ENCODE measurements around the gene MSMO1.
A peak's percentile ranks its signal among the peaks of the same experiment; 100 is the strongest.
"Not testable (repeated sequence)": the region's sequence is repeated elsewhere in the genome, so short reads cannot be mapped to it uniquely, and the experiment has no call there.

MSMO1 gene

DNA sequence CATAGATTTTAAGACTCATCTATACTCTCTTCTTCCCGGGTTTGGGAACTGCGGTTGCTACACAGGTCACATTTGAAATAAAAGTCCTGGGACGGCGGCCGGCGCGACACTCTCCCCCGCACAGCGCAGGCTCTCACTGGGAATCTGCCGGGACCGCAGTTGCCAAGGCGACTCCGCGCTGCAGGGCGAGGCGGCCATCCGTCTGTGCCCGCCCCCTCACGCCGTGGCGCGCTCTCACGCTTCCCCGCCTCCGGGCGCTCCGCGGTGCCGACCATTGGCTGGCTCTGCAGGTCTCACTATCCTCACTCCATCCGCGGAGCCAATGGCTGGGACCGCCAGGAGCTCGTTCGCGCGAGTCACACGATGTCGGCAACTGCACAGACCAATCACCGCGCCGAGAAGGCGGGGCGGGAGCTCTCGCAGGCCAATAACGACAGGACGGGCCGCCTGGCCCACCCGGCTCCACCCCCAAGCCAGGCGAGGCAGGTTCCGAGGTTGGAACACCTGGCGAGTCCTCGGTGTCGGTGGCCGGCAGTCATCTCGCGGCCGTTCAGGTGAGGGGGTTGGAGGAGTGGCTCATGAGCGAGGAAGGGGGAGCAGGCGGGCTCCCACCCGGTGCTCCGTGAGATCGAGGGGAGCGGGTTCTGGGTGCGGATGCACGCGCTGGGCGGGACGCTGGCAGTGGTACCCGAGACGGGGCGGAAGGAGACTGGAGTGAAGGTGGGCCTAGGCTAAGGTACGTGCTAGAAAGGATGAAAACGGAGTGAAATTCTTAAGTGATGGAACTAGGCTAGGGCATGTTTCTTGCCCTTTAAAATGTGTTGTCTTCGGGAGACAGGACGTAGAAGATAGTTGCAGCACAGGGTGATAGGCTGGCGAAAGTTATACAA lies at the start of gene MSMO1:
TSS of gene MSMO1 (plus strand) at position 459 of the 890 bp plus-strand sequence. CDS start 5,702 bp downstream, outside the sequence.
- peak; percentile 94 to 95 for DNase-seq (ENCODE audit: low read depth in 2 of 2)

DNA sequence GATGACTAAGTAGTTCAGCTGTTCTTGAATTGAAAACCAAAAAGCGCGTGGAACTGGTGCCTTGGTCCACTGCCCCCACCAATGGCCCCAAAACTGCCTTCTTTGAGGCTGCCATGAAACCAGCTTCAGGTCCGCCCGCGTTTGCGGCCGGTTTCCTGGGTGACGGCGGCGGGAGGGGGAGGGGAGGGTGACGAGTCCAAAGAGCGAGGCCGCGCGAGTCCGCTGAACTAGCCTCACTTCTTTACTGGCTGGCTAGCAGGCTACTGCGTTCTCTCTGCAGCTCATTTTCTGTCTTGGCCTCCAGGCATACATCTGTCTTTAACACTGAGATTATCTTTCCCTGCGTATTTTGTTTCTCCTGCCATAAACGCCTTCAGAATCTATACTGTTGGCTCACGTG lies 47.9 kb upstream of the MSMO1 start:
- not testable (repeated sequence) for DNase-seq (ENCODE audit: low read depth in 2 of 2)

- DNase-seq (ENCODE audit: low read depth in 2 of 2), result not testable (repeated sequence)
Measured at GRCh38 chr4:165284697-165285096, 42.8 kb upstream of the MSMO1 start.

DNA sequence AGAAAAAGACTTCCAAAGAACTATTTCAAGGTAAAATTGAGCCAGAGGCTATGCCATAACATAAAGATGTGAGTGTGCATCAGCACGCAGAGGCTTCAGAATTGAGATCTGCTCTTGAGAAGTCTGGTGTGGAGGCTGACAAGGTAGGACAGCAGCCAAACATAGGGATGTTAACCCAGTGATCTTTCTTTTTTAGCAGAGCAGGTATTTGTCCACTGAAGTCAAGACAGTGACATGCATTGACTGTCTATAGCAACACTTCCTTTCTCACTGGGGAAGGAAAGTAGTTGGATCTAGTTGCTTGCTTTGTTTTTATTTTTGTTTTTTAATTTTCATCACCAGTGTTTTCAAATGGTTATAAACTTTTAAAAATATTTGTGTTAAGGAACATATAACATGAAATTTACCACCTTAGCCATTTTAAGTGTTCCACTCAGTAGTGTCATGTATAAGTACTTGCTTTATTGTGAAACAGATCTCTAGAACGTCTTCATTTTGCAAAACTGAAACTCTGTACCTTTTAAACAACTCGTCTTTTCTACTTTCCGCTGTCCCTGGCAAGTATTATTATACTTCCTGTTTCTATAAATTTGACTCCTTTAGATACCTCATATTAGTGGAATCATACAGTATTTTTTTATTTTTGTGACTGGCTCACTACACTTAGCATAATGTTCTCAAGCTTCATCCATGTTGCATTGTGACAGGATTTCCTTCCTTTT lies 40.7 kb upstream of the MSMO1 start:
- not testable (repeated sequence) for DNase-seq (ENCODE audit: low read depth in 2 of 2)

DNA sequence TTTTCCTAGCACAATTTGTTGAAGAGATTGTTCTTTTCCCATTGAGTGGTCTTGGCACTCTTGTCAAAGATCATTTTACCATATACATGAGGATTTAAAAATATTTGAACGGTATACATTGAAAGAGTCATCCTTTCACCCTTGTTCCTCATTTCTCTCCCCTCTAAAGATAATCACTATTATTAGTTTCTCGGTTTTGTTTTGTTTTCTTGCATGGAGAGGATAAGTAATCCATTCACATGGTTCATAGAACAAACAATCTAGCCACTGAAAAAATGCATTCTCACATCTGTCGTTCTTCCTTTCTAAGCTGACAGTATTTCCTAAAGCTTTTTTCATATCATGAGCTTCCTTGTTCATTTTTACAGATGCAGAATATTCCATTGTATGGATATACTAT lies 39.2 kb upstream of the MSMO1 start:
- DNase-seq (ENCODE audit: low read depth in 2 of 2), result no peak

- DNase-seq (ENCODE audit: low read depth in 2 of 2), result no peak
Measured at GRCh38 chr4:165288639-165289422, 38.6 kb upstream of the MSMO1 start.

GRCh38 chr4:165289423-165289785 lies 38.1 kb upstream of the MSMO1 start:
- no peak for DNase-seq (ENCODE audit: low read depth in 2 of 2)

GRCh38 chr4:165293061-165293460 lies 34.4 kb upstream of the MSMO1 start:
- DNase-seq (ENCODE audit: low read depth in 2 of 2), result no peak

GRCh38 chr4:165293927-165294649 lies 33.4 kb upstream of the MSMO1 start:
- DNase-seq (ENCODE audit: low read depth in 2 of 2), result no peak

- DNase-seq (ENCODE audit: low read depth in 2 of 2), result peak in 1 of 2 donors; percentile 3
Measured at GRCh38 chr4:165294907-165295306, 32.6 kb upstream of the MSMO1 start.

DNA sequence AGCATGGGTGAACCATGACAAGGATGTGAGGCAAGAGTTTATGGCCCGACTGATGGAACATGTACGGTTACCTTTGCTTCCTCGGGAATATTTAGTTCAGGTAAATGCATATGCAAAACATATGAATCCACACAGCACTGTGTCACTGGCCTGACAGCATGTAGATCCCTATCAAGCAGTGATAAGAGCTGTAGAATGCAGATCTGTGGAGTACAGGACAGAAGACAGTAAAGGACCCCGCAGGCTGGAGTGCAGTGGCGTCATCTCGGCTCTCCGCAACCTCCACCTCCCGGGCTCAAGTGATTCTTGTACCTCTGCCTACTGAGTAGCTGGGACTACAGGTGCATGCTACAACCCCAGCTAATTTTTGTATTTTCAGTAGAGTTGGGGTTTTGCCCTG lies 29.8 kb upstream of the MSMO1 start:
- no peak for DNase-seq (ENCODE audit: low read depth in 2 of 2)

GRCh38 chr4:165299399-165300060 lies 27.9 kb upstream of the MSMO1 start:
- DNase-seq (ENCODE audit: low read depth in 2 of 2), result no peak

- DNase-seq (ENCODE audit: low read depth in 2 of 2), result no peak
Measured at GRCh38 chr4:165301833-165302232, 25.6 kb upstream of the MSMO1 start.

DNA sequence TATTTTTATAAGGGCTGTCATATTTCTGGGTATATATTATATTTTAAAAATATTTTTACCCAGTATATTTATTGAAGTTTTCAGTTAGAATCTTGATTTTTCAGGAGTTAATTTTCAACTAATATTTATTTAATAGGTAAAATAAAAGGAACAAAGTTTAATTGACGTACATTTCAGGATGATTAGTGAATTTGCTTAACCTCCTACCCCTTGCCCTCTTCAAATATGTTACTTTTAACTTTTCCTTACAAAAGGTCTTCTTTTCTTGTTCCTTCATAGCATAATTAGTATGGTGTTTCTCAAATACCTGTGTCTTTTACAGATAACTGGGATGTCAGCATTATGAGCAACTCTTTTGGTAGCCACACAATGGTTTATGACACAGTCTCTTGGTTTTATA lies 24.8 kb upstream of the MSMO1 start:
- DNase-seq (ENCODE audit: low read depth in 2 of 2), result no peak

GRCh38 chr4:165308166-165308565 lies 19.3 kb upstream of the MSMO1 start:
- DNase-seq (ENCODE audit: low read depth in 2 of 2), result no peak

DNA sequence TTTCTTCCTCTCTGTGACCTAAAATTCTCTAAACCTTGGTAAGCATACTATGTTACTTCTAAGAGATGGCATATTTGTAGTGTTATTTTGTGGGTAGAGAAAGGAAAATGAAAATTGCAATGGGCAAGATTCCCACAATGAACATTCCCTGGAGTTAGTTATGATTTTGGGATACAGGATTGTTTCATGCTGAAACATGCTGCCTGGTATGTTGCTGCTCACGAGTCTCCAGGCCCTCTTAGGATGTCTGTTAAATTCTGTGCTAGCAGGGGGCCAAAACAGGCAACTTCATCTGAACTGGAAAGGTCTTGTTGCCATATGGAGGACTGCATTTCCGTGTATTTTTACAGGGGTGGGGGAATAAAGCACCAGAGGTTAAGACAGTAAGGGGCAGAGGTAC lies 18.9 kb upstream of the MSMO1 start:
- DNase-seq (ENCODE audit: low read depth in 2 of 2), result no peak

DNA sequence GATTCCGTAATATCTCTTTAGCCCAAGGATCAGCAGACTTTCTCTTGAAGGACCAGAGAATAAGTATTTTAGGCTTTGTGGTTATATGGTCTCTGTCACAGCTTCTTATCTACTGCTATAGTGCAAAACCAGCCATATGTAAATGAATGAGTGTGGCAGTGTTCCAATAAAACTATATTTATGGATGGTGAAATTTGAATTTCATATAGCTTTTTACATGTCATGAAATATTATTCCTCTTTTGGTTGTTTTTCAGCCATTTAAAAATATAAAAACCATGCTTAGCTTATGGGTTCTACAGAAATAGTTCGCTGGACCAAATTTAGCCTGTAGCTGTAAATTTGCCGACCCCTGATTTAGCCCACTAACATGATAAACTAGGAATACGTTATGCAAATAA lies 18.0 kb upstream of the MSMO1 start:
- DNase-seq (ENCODE audit: low read depth in 2 of 2), result no peak

DNA sequence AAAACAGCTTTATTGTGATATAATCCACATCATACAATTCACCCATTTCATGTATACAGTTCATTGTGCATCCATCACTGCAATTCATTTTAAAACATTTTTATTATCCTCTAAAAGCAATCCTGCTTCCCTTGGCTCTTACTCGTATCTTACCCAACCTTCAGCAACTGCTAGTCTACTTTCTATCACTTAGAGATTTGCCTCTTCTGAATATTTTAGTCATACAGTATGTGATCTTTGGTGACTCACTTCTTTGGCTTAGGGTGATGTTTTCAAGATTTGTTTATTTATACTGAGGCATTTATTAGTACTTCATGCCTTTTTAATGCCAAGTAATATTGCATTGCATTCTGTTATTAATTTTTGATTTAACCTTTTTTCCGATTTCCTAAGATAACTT lies 15.0 kb upstream of the MSMO1 start:
- no peak for DNase-seq (ENCODE audit: low read depth in 2 of 2)

DNA sequence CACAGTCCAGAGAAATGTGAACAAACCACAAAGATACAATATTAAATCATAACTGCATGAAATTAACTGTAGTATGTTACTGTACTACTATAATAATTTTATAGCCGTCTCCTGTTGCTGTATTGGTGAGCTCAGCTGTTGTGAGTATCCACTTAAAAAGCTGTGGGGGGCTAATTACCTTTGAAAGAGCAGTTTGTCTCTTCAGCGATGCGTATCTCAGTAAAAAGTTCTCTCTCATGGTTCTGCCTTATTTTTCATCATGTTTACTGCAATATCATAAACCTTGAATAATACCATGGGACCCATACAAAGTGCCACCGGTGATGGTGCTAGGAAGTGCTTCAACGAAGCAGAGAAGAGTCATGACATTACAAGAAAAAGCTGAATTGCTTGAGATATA lies 8.4 kb upstream of the MSMO1 start:
- no peak for DNase-seq (ENCODE audit: low read depth in 2 of 2)

- no peak for DNase-seq (ENCODE audit: low read depth in 2 of 2)
Measured at GRCh38 chr4:165319509-165319908, 8.0 kb upstream of the MSMO1 start.

All from stimulated activated CD4-positive, alpha-beta T cell treated with anti-CD3 and anti-CD28 coated beads, Interleukin-1b, Interleukin-23, amount 100 ng/mL, for 4 hours (primary cell).